IMR-90 (cell line): ENCODE data around the gene ARF5.

Experiments
- BHLHE40 ChIP-seq: fragments of 150-350 bp; IDR thresholded peaks from 2 replicates; pipeline ENCODE4 v1.6.1; 2016; ENCODE audit warnings: mild to moderate bottlenecking, low read depth, low read length
- CEBPB ChIP-seq: IDR thresholded peaks from 2 replicates; pipeline ENCODE4 v1.6.1; 2012; ENCODE audit warnings: low read depth, low read length, improper control_type of control experiment
- CTCF ChIP-seq: conservative IDR thresholded peaks from 2 replicates; pipeline ENCODE4 v1.5.1; 2012; ENCODE audit warnings: mild to moderate bottlenecking, low read depth, low read length, improper control_type of control experiment
- ELK1 ChIP-seq: fragments of 150-350 bp; IDR thresholded peaks from 2 replicates; pipeline ENCODE4 v1.6.1; 2016; ENCODE audit warnings: low read depth, mild to moderate bottlenecking, low read length, moderate library complexity, borderline replicate concordance
- POLR2A ChIP-seq: IDR thresholded peaks from 2 replicates; pipeline ENCODE4 v1.6.1; 2012; ENCODE audit warnings: mild to moderate bottlenecking, low read depth, low read length
- RAD21 ChIP-seq: IDR thresholded peaks from 2 replicates; pipeline ENCODE4 v1.6.1; 2012; ENCODE audit warnings: low read length, improper control_type of control experiment
- RCOR1 ChIP-seq: IDR thresholded peaks from 2 replicates; pipeline ENCODE4 v1.6.1; 2012; ENCODE audit warnings: mild to moderate bottlenecking, low read length, improper control_type of control experiment; ENCODE audit not compliant: insufficient replicate concordance
- RFX5 ChIP-seq: IDR thresholded peaks from 2 replicates; pipeline ENCODE4 v1.8.0; 2012; ENCODE audit warnings: low read depth, mild to moderate bottlenecking, low read length, moderate library complexity
- SMC3 ChIP-seq: fragments of 150-350 bp; IDR thresholded peaks from 2 replicates; pipeline ENCODE4 v1.6.1; 2016; ENCODE audit warnings: low read depth, mild to moderate bottlenecking, antibody characterized with exemption, low read length, moderate library complexity
- USF2 ChIP-seq: fragments of 150-350 bp; IDR thresholded peaks from 2 replicates; pipeline ENCODE4 v1.6.1; 2017; ENCODE audit warnings: mild to moderate bottlenecking, antibody characterized with exemption, low read length, low read depth

- TF ChIP-seq CTCF = peak; percentile 28; the same call in 1 of the 2 replicates
- TF ChIP-seq POLR2A = no peak
- no peak for TF ChIP-seq BHLHE40
- no peak for TF ChIP-seq CEBPB
- TF ChIP-seq RFX5 = no peak
- TF ChIP-seq RAD21 = 0 out of 2 replicates have a peak, but pooled peaks have one; percentile 6
- peak; percentile 11; the same call in 1 of the 2 replicates for TF ChIP-seq SMC3
- no peak for TF ChIP-seq USF2
- no peak for TF ChIP-seq RCOR1
- no peak for TF ChIP-seq ELK1
These were observed 10.1 kb downstream of the ARF5 start for GRCh38 chr7:127598318-127598717.
